WERI-Rb-1 (cell line): ENCODE data around the gene CLPTM1L.

Source experiments
- DNase-seq: peaks from one replicate; pipeline ENCODE4 v3.0.0-alpha.2; 2020
- H3K27ac ChIP-seq: fragments of 250-450 bp; sonication (Bioruptor Pico); 2 replicates; pipeline ENCODE4 v1.5.1; 2020; ENCODE audit warnings: mild to moderate bottlenecking, moderate library complexity
- H3K27me3 ChIP-seq: fragments of 250-450 bp; sonication (Bioruptor Pico); 2 replicates; pipeline ENCODE4 v1.5.1; 2021; ENCODE audit warnings: mild to moderate bottlenecking, low read depth, moderate library complexity; ENCODE audit not compliant: insufficient read depth, severe bottlenecking
- H3K36me3 ChIP-seq: fragments of 250-450 bp; sonication (Bioruptor Pico); 2 replicates; pipeline ENCODE4 v1.5.1; 2020; ENCODE audit warnings: mild to moderate bottlenecking, moderate library complexity
- H3K4me3 ChIP-seq: 2 replicates; pipeline ENCODE4 v1.5.1; 2011; ENCODE audit warnings: low read depth, mild to moderate bottlenecking, control low read depth, low read length
- H3K9me3 ChIP-seq: fragments of 250-450 bp; sonication (Bioruptor Pico); 2 replicates; pipeline ENCODE4 v1.5.1; 2021; ENCODE audit warnings: mild to moderate bottlenecking, moderate library complexity; ENCODE audit not compliant: severe bottlenecking
- CTCF ChIP-seq: IDR thresholded peaks from 2 replicates; pipeline ENCODE4 v1.5.1; 2011; ENCODE audit warnings: low read depth, mild to moderate bottlenecking, control low read depth, inconsistent platforms, low read length

Gene CLPTM1L

DNA sequence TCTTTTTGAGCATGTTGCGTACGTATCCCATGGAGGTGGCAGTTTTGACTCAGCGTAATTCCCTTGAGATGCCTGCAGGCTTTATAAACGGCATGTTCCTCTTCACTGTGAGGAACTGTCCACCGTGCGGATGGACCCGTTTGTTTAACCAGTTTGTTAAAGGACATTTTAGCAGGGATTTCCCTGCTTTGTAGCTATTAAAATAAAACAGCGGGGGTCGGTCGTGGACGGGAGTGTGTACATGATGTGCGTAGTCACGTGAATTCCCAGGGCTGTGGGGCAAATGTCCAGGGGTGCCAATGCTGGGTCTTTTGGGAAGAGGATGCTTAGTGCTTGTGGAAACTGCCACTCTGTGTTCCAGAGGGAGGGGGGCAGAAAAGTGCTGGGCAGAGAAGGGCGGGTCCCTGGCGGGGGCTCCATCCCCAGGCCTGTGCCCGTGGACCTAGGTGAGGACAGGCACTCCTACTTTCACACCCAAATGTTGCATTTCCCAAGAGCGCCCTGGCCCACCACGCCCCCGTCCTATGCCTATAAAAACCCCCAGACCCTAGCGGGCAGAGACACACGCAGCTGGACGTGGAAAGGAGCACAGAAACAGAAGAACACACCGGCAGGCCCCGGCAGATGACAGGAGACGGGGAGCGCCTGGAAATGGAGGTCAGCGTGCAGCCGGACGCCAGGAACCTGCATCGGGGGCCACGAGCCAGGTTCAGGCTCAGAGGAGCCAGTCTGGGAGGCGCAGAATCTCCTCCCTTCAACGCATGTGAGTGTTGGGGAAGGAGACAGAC lies 46.0 kb downstream of the CLPTM1L start:
- Histone ChIP-seq H3K9me3 (peaks cover 16% of the 10 kb centered on the region), H3K4me3 (no peak overlapping the region), H3K27ac (no peak overlapping the region), H3K27me3 (no peaks in the 10 kb centered on the region), H3K36me3 (no peaks in the 10 kb centered on the region)
- no peak for TF ChIP-seq CTCF
- DNase-seq = peak; percentile 6

- no peak for DNase-seq
- no peak for TF ChIP-seq CTCF
- H3K9me3 ChIP-seq = peaks cover 14% of the 10 kb centered on the region
- no peak overlapping the region for H3K4me3 ChIP-seq
- no peaks in the 10 kb centered on the region for H3K36me3 ChIP-seq
- H3K27ac ChIP-seq = no peak overlapping the region; the same call in 1 of the 2 replicates
- H3K27me3 ChIP-seq = no peaks in the 10 kb centered on the region
Measured at GRCh38 chr5:1298067-1298551, 46.8 kb downstream of the CLPTM1L start.

GRCh38 chr5:1297243-1297642 lies 47.7 kb downstream of the CLPTM1L start:
- peak overlapping the region; percentile 45 for H3K27ac ChIP-seq
- H3K27me3 ChIP-seq = no peaks in the 10 kb centered on the region
- TF ChIP-seq CTCF = no peak
- DNase-seq = peak; percentile 62
- H3K36me3 ChIP-seq = no peaks in the 10 kb centered on the region
- H3K9me3 ChIP-seq = peaks cover 14% of the 10 kb centered on the region
- no peak overlapping the region for H3K4me3 ChIP-seq

DNA sequence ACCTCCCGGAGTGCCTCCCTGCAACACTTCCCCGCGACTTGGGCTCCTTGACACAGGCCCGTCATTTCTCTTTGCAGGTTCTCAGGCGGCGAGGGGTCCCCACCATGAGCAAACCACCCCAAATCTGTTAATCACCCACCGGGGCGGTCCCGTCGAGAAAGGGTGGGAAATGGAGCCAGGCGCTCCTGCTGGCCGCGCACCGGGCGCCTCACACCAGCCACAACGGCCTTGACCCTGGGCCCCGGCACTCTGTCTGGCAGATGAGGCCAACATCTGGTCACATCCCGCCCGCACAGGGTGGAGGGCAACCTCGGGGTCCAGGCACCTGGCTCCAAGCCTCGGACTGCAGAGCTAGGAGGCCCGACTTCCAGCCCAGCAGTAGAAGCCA lies 49.3 kb downstream of the CLPTM1L start:
- H3K27me3 ChIP-seq = no peaks in the 10 kb centered on the region
- DNase-seq = peak; percentile 11
- H3K9me3 ChIP-seq = peaks cover 14% of the 10 kb centered on the region
- H3K27ac ChIP-seq = peak overlapping the region; percentile 45
- no peak for TF ChIP-seq CTCF
- H3K36me3 ChIP-seq = no peaks in the 10 kb centered on the region
- H3K4me3 ChIP-seq = no peak overlapping the region

DNA sequence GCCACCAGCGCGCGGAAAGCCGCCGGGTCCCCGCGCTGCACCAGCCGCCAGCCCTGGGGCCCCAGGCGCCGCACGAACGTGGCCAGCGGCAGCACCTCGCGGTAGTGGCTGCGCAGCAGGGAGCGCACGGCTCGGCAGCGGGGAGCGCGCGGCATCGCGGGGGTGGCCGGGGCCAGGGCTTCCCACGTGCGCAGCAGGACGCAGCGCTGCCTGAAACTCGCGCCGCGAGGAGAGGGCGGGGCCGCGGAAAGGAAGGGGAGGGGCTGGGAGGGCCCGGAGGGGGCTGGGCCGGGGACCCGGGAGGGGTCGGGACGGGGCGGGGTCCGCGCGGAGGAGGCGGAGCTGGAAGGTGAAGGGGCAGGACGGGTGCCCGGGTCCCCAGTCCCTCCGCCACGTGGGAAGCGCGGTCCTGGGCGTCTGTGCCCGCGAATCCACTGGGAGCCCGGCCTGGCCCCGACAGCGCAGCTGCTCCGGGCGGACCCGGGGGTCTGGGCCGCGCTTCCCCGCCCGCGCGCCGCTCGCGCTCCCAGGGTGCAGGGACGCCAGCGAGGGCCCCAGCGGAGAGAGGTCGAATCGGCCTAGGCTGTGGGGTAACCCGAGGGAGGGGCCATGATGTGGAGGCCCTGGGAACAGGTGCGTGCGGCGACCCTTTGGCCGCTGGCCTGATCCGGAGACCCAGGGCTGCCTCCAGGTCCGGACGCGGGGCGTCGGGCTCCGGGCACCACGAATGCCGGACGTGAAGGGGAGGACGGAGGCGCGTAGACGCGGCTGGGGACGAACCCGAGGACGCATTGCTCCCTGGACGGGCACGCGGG lies 49.9 kb downstream of the CLPTM1L start, which contains the start of gene TERT:
Gene TERT, minus strand, starts transcription at position 234 of the 815 bp plus-strand sequence. Its CDS starts 79 bp downstream, at position 155.
- TF ChIP-seq CTCF = no peak
- Histone ChIP-seq H3K27ac (peak within 1 kb of the TSS; percentile 45), H3K36me3 (no peaks in the 10 kb centered on the region), H3K9me3 (peaks cover 14% of the 10 kb centered on the region), H3K4me3 (no peak within 1 kb of the TSS; the same call in 1 of the 2 replicates), H3K27me3 (no peaks in the 10 kb centered on the region)
- DNase-seq = peak; percentile 35
